H54 (cell line): ENCODE measurements around the gene KCNG2.

Experiments used
- DNase-seq: peaks from one replicate; pipeline ENCODE4 v3.0.0; 2011; ENCODE audit warnings: low spot score, mixed read lengths; ENCODE audit not compliant: insufficient read length
- FAIRE-seq: peaks from 3 replicates; lab custom pipeline; 2011; peaks lifted over from hg19 to GRCh38; lab: Jason Lieb, UNC
- POLR2A ChIP-seq: IDR thresholded peaks from 2 replicates; pipeline ENCODE4 v1.6.1; 2011; ENCODE audit warnings: low read depth, mild to moderate bottlenecking, low read length

KCNG2 gene

GRCh38 chr18:79816981-79817606, 19.4 kb downstream of the KCNG2 start:
- DNase-seq: no peak
- FAIRE-seq: no peak
- TF ChIP-seq POLR2A: no peak

GRCh38 chr18:79817607-79817998, 19.9 kb downstream of the KCNG2 start:
- no peak for FAIRE-seq
- no peak for DNase-seq
- no peak for TF ChIP-seq POLR2A

GRCh38 chr18:79818036-79818435, 20.3 kb downstream of the KCNG2 start:
- no peak for FAIRE-seq
- DNase-seq: no peak
- no peak for TF ChIP-seq POLR2A

- DNase-seq (no peak), FAIRE-seq (no peak)
- TF ChIP-seq POLR2A: no peak
These were observed 20.9 kb downstream of the KCNG2 start for GRCh38 chr18:79818631-79819030.

DNA sequence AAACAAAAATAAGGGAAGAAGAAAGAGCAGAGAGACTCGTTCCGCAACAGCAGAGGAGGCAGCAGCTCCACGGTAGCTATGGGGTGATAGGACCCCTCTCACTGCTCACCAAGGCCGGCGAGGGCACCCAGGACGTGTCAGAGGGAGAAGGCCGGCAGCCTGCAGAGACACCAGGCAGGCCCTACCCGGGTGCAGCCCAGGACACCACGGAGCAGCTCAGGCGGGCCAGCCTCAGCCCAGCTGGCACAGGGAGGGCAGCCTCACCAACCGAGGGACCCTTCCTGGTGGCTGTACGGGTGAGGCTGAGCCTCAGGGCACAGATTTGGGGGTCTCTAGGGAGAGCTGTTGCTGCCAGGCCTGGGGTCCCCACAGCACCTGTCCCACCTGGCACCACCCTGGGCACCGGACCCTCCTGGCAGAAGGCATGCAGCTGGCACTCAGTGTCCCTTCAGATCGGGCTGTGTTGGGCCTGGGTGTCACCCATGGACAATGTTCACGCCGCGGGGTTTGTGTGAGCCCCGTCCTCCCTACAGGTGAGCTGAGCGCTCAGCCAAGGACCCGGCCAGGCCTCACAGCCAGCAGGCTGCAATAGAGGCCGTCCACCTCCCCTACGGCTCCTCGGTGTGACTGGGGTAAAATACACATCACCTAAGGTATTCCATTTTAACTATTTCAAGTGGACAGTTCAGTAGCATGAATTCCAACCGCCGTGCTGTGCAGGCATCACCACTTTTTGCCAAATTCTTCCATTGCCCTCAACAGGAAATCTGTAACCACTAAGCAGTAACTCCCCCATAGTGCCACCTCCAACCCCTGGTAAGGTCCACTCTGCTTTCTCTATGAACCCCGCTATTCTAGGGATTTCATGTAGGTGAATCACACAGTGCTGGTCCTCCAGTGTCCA, 21.6 kb downstream of the KCNG2 start:
- no peak for TF ChIP-seq POLR2A
- FAIRE-seq (no peak), DNase-seq (no peak)

GRCh38 chr18:79819968-79820351, 22.2 kb downstream of the KCNG2 start:
- TF ChIP-seq POLR2A: no peak
- no peak for DNase-seq

DNA sequence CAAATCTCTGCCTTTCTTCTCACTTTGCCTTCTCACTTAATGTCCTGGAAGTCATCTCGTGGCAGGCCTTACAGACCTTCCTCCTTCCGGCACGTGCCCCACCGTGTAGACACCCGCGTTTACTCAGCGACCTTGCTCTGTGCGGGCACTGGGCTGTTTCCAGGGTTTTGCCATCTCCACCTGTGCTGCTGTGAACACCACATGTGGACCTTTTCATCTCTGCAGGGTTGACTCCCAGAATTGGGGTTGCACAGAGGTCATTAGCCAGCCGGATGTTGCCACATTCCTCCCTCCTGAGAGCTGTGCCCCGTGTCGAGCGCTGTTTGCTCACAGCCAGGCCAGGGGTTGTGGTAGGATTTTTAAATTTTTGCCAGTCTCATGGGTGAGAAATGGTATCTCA, 25.4 kb downstream of the KCNG2 start:
- FAIRE-seq (no peak), DNase-seq (no peak)
- no peak for TF ChIP-seq POLR2A

More at GRCh38 chr18:79819968-79820351, 22.2 kb downstream of the KCNG2 start:
- no peak for FAIRE-seq

- no peak for DNase-seq
These were observed 28.2 kb downstream of the KCNG2 start for GRCh38 chr18:79825913-79826312.

DNA sequence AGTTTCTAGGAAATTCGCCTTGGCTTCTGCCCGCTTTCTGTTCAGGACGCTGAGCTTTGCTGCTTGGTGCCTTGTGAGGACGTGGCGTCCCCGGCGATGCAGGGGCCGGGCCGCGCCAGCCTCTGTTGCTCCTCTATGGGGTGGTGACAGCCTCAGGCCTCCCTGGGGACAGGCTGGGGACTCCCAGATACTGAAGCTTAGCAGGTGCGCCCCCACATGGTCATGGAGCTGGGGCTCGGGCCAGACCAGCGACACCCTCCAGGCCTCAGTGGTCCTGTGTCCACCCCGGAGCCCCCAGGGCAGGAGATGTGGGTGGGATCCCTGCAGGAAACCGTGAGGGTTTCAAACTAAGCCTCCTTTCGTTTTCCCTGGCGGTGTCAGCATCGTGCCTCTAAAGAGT, 29.2 kb downstream of the KCNG2 start:
- TF ChIP-seq POLR2A: no peak
- DNase-seq (no peak), FAIRE-seq (no peak)

More at GRCh38 chr18:79825913-79826312, 28.2 kb downstream of the KCNG2 start:
- TF ChIP-seq POLR2A: no peak
- no peak for FAIRE-seq

- TF ChIP-seq POLR2A: no peak
- FAIRE-seq: no peak
- no peak for DNase-seq
These were observed 30.5 kb downstream of the KCNG2 start for GRCh38 chr18:79828258-79828657.

DNA sequence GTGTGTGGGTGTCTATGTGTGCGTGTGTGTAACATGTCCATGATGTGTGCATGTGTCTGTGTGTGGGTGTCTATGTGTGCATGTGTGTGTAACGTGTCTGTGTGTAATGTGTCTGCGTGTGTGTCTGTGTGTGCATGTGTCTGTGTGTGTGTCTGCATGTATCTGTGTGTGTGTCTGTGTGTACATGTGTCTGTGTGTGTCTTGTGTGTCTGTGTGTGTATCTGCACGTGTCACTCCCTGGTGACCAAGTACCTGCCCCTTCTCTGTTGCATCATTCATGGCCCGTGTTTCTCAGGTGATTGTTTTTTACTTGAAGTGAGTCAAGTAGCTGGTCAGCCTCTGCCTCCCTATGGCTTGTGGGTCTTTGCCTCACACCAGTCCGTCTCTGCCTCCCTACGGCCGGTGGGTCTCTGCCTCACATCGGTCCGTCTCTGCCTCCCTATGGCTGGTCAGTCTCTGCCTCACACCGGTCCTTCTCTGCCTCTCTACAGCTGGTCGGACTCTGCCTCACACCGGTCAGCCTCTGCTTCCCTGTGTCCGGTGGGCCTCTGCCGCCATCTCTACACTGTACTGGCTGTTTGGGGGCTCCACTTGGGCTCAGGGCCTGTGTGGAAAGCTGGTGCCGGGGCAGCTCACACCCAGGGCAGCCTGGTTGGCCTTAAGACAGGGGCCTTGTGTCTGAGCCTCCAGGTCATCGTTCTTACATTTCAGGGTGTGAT, 31.6 kb downstream of the KCNG2 start:
- DNase-seq (no peak), FAIRE-seq (no peak)
- TF ChIP-seq POLR2A: no peak

GRCh38 chr18:79832169-79832568, 34.4 kb downstream of the KCNG2 start:
- no peak for TF ChIP-seq POLR2A
- no peak for FAIRE-seq
- DNase-seq: no peak

- FAIRE-seq (no peak), DNase-seq (no peak)
- TF ChIP-seq POLR2A: no peak
These were observed 37.1 kb downstream of the KCNG2 start for GRCh38 chr18:79834834-79835233.

DNA sequence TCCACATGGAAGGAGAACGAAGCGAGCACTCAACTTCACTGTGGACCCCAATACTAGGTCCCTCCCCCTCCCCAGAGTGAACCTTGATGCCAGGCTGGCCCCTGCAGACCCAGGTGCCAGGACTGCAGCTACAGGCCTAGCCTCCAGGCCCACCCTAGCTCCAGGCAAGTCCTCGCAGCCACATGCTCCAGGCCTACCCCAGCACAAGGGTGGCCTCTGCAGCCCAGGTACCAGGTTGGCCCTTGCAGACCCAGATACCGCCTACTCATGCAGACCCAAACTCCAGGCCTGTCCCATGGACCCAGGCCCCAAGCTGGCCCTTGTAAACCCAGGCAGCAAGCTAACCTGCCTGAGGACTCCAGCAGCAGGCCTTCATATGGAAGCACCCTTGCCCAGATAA, 44.2 kb downstream of the KCNG2 start:
- FAIRE-seq (no peak), DNase-seq (no peak)
- TF ChIP-seq POLR2A: no peak
